Measurements from ENCODE around the gene MKS1.

GRCh38 chr17:58264407-58265103 lies 45.5 kb upstream of the MKS1 start:
- TF ChIP-seq, protein P1, sequence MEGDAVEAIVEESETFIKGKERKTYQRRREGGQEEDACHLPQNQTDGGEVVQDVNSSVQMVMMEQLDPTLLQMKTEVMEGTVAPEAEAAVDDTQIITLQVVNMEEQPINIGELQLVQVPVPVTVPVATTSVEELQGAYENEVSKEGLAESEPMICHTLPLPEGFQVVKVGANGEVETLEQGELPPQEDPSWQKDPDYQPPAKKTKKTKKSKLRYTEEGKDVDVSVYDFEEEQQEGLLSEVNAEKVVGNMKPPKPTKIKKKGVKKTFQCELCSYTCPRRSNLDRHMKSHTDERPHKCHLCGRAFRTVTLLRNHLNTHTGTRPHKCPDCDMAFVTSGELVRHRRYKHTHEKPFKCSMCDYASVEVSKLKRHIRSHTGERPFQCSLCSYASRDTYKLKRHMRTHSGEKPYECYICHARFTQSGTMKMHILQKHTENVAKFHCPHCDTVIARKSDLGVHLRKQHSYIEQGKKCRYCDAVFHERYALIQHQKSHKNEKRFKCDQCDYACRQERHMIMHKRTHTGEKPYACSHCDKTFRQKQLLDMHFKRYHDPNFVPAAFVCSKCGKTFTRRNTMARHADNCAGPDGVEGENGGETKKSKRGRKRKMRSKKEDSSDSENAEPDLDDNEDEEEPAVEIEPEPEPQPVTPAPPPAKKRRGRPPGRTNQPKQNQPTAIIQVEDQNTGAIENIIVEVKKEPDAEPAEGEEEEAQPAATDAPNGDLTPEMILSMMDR (IDR thresholded peaks at IDR 0.05; ENCODE audit: low read length): no peak
- no peak for TF ChIP-seq EZH2 (IDR thresholded peaks at IDR 0.05; ENCODE audit: borderline replicate concordance, low read length)
